Measurements from ENCODE around the gene CROCC2. TPM values are rescaled to one million over a fixed set of nuclear protein-coding genes. Genes with fewer than 3 reads are reported as not detected.

CROCC2 gene
- total RNA-seq, 1 experiment from 2014 or later = not detected

- ChIA-PET RAD21 (ENCODE audit: low non-redundant PET in 1 of 2, low total read pairs in 2 of 2, uncharacterized antibody in 2 of 2, unreplicated experiment in 2 of 2) (no interaction called here), POLR2A (no interaction called here), CTCF (no interaction called here)
- Histone ChIP-seq H3K4me2 (ENCODE audit: low read length) (no peak overlapping the region), H3K79me2 (ENCODE audit: insufficient read depth, low read length) (no peaks in the 10 kb centered on the region), H3K4me1 (ENCODE audit: control insufficient read depth in 1 of 2, insufficient read depth in 2 of 2, low read length in 2 of 2) (no peaks in the 10 kb centered on the region; a peak in 1 of 4 replicates), H4K20me1 (ENCODE audit: insufficient read depth) (no peaks in the 10 kb centered on the region), H3K27ac (ENCODE audit: low read depth, low read length) (no peak overlapping the region), H3K4me3 (replicated peaks in 1 of 2; ENCODE audit: low read depth in 1 of 2, low read length in 2 of 2) (no peak overlapping the region), H2AFZ (ENCODE audit: low read depth, low read length, poor library complexity, severe bottlenecking) (no peak overlapping the region), H3K27me3 (ENCODE audit: insufficient read depth, low read length) (no peaks in the 10 kb centered on the region), H3K9ac (ENCODE audit: low read length) (no peak overlapping the region), H3K9me3 (ENCODE audit: control insufficient read depth in 1 of 2, insufficient read depth in 1 of 2, low read depth in 1 of 2, low read length in 2 of 2) (peaks cover 13 to 14% of the 10 kb centered on the region in 2 experiments; a peak in 2 of 4 replicates), H3K36me3 (ENCODE audit: control insufficient read depth in 1 of 2, insufficient read depth in 2 of 2, low read length in 2 of 2) (0 out of 4 replicates have a peak, but pooled peaks cover 0 to 7% of the 10 kb centered on the region in 2 experiments), H3K9me2 (ENCODE audit: insufficient read depth) (no peaks in the 10 kb centered on the region)
- no peak for ATAC-seq
- BruUV-seq (replicated peaks) = no TSS peak
- intact Hi-C loops (cut with micrococcal nuclease) = no loop called here
- no peak for DNase-seq (ENCODE audit: low read depth, low spot score)
- TF ChIP-seq YY1 (IDR thresholded peaks at IDR 0.05; ENCODE audit: extremely low read depth, insufficient replicate concordance, low read depth, low read length) = no peak
- no peak for TF ChIP-seq ATF3 (IDR thresholded peaks at IDR 0.05)
- no peak for TF ChIP-seq ZFX (IDR thresholded peaks at IDR 0.05)
- TF ChIP-seq ZBTB33 (IDR thresholded peaks at IDR 0.05; ENCODE audit: extremely low read depth, insufficient replicate concordance, low read length) = no peak
- TF ChIP-seq SP1 (IDR thresholded peaks at IDR 0.05; ENCODE audit: low read depth) = no peak
- no peak for TF ChIP-seq CTCF (IDR thresholded peaks at IDR 0.05 in 2 of 3, conservative IDR thresholded peaks at IDR 0.05 in 1 of 3; ENCODE audit: borderline replicate concordance in 1 of 3, insufficient read depth in 1 of 3, low read depth in 2 of 3, low read length in 2 of 3)
- no peak for TF ChIP-seq SRF (IDR thresholded peaks at IDR 0.05; ENCODE audit: low read depth)
- no peak for TF ChIP-seq REST (IDR thresholded peaks at IDR 0.05; ENCODE audit: low read depth)
- no peak for TF ChIP-seq ZNF274 (IDR thresholded peaks at IDR 0.05; ENCODE audit: low read depth, low read length)
- TF ChIP-seq EGR1 (IDR thresholded peaks at IDR 0.05; ENCODE audit: low read depth) = no peak
Observed at GRCh38 chr2:241007111-241007510, 101.0 kb downstream of the CROCC2 start.
